Loucy (cell line): ENCODE measurements around the gene OPHN1.

Experiments
- CTCF ChIP-seq: fragments of 200-600 bp; sonication (generic); conservative IDR thresholded peaks from 2 replicates; pipeline ENCODE4 v1.5.1; 2014; ENCODE audit warnings: mild to moderate bottlenecking, antibody characterized with exemption, low read length
- EZH2phosphoT487 ChIP-seq: fragments of 200-600 bp; IDR thresholded peaks from 2 replicates; pipeline ENCODE4 v1.6.1; 2018; ENCODE audit warnings: antibody characterized with exemption, mild to moderate bottlenecking, moderate library complexity, borderline replicate concordance

GRCh38 chrX:68185161-68185560 lies 248.1 kb downstream of the OPHN1 start:
- no peak for TF ChIP-seq EZH2phosphoT487
- no peak for TF ChIP-seq CTCF
